Measurements from ENCODE around the gene MEGF10. TPM values are rescaled to one million over a fixed set of nuclear protein-coding genes. Genes with fewer than 3 reads are reported as not detected.

The MEGF10 gene
- total and polyA plus RNA-seq, 10 of the 15 experiments (the other 5 are each of a cell fraction or from before 2014, with no cell fraction given) = 0.03 to 0.21 (median 0.05) TPM; not detected in 5

GRCh38 chr5:127429928-127430327 lies 139.3 kb downstream of the MEGF10 start:
- H3K9me3 ChIP-seq (replicated peaks; ENCODE audit: control insufficient read depth, insufficient read depth, low read length) = no peaks in the 10 kb centered on the region
- H3K4me3 ChIP-seq = no peak overlapping the region
- ChIA-PET POLR2A (no interaction called here), CTCF (interaction anchor here (1.2 kb wide), 1 partner anchor 63 kb away, joined by 3 read pairs; no protein-coding TSS in a partner anchor), RAD21 (ENCODE audit: unreplicated experiment) (no interaction called here), SMC1A (ENCODE audit: uncharacterized antibody, unreplicated experiment) (no interaction called here)
- ATAC-seq = no peak
- intact Hi-C loops (cut with micrococcal nuclease; ENCODE audit: unreplicated experiment) = no loop called here
- no peak overlapping the region for H3K9ac ChIP-seq (ENCODE audit: control insufficient read depth, insufficient read depth, low read length)
- H3K27ac ChIP-seq (ENCODE audit: control insufficient read depth, insufficient read depth) = no peak overlapping the region
- no TSS peak for BruUV-seq (replicated peaks)
- DNase-seq (ENCODE audit: low read depth, low spot score) = no peak
- H2AFZ ChIP-seq (ENCODE audit: control insufficient read depth, low read depth, low read length) = no peak overlapping the region
- no peak overlapping the region for H3K4me2 ChIP-seq (ENCODE audit: control insufficient read depth, insufficient read depth)
- TF ChIP-seq, protein P1, sequence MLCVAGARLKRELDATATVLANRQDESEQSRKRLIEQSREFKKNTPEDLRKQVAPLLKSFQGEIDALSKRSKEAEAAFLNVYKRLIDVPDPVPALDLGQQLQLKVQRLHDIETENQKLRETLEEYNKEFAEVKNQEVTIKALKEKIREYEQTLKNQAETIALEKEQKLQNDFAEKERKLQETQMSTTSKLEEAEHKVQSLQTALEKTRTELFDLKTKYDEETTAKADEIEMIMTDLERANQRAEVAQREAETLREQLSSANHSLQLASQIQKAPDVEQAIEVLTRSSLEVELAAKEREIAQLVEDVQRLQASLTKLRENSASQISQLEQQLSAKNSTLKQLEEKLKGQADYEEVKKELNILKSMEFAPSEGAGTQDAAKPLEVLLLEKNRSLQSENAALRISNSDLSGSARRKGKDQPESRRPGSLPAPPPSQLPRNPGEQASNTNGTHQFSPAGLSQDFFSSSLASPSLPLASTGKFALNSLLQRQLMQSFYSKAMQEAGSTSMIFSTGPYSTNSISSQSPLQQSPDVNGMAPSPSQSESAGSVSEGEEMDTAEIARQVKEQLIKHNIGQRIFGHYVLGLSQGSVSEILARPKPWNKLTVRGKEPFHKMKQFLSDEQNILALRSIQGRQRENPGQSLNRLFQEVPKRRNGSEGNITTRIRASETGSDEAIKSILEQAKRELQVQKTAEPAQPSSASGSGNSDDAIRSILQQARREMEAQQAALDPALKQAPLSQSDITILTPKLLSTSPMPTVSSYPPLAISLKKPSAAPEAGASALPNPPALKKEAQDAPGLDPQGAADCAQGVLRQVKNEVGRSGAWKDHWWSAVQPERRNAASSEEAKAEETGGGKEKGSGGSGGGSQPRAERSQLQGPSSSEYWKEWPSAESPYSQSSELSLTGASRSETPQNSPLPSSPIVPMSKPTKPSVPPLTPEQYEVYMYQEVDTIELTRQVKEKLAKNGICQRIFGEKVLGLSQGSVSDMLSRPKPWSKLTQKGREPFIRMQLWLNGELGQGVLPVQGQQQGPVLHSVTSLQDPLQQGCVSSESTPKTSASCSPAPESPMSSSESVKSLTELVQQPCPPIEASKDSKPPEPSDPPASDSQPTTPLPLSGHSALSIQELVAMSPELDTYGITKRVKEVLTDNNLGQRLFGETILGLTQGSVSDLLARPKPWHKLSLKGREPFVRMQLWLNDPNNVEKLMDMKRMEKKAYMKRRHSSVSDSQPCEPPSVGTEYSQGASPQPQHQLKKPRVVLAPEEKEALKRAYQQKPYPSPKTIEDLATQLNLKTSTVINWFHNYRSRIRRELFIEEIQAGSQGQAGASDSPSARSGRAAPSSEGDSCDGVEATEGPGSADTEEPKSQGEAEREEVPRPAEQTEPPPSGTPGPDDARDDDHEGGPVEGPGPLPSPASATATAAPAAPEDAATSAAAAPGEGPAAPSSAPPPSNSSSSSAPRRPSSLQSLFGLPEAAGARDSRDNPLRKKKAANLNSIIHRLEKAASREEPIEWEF (IDR thresholded peaks at IDR 0.05; ENCODE audit: insufficient replicate concordance, low read depth, low read length) = no peak
- TF ChIP-seq ESRRA (IDR thresholded peaks at IDR 0.05; ENCODE audit: low read length) = no peak
- TF ChIP-seq, protein P2, sequence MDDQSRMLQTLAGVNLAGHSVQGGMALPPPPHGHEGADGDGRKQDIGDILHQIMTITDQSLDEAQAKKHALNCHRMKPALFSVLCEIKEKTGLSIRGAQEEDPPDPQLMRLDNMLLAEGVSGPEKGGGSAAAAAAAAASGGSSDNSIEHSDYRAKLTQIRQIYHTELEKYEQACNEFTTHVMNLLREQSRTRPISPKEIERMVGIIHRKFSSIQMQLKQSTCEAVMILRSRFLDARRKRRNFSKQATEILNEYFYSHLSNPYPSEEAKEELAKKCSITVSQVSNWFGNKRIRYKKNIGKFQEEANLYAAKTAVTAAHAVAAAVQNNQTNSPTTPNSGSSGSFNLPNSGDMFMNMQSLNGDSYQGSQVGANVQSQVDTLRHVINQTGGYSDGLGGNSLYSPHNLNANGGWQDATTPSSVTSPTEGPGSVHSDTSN (IDR thresholded peaks at IDR 0.05; ENCODE audit: insufficient replicate concordance, low read depth, low read length) = no peak
- TF ChIP-seq NFYA (IDR thresholded peaks at IDR 0.05; ENCODE audit: borderline replicate concordance, low read depth, low read length) = no peak
- TF ChIP-seq POLR2AphosphoS2 (IDR thresholded peaks at IDR 0.05; ENCODE audit: low read depth, low read length) = no peak
- no peak for TF ChIP-seq GABPA (IDR thresholded peaks at IDR 0.05; ENCODE audit: low read depth)
- H3K4me1 ChIP-seq (ENCODE audit: control insufficient read depth, insufficient read depth, low read length) = no peaks in the 10 kb centered on the region
- no peaks in the 10 kb centered on the region for H3K36me3 ChIP-seq (ENCODE audit: control insufficient read depth in 2 of 2, insufficient read depth in 2 of 2, low read length in 1 of 2)
- H4K20me1 ChIP-seq (ENCODE audit: control insufficient read depth, insufficient read depth) = no peaks in the 10 kb centered on the region
- no peaks in the 10 kb centered on the region; a peak in 1 of 4 replicates for H3K27me3 ChIP-seq (replicated peaks in 1 of 2; ENCODE audit: control insufficient read depth in 2 of 2, insufficient read depth in 2 of 2, low read length in 1 of 2)
- H3K79me2 ChIP-seq (ENCODE audit: control insufficient read depth, insufficient read depth, low read length) = no peaks in the 10 kb centered on the region
- no peak for FAIRE-seq
- in situ Hi-C loops (cut with MboI) = no loop called here
